ENCODE results near the gene MATN4.

MATN4 gene

DNA sequence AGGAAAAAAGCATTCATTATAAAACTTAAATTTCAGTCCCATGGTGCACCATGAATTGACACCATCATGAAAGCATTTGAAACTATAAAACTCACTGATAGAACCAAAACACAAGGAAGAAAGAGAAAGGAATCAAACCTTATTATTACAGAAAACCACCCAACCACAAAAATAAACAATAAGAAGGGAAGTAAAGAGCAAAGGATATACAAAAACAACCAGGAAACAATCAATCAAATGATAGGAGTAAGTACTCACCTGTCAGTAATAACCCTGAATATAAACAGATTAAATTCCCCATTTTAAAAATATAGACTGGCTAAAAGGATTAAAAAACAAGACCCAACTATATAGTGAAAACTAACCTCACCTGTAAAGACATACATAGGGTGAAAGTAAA lies 59.5 kb downstream of the MATN4 start:
- no peak for DNase-seq (ENCODE audit: low read depth, low spot score)

- no peak for DNase-seq (ENCODE audit: low read depth, low spot score)
Observed at GRCh38 chr20:45247865-45248264, 60.2 kb downstream of the MATN4 start.

GRCh38 chr20:45246109-45246508 lies 62.0 kb downstream of the MATN4 start:
- no peak for DNase-seq (ENCODE audit: low read depth, low spot score)
